ENCODE results near the gene VAMP5.

The VAMP5 gene

GRCh38 chr2:85631316-85631715 lies 47.1 kb downstream of the VAMP5 start:
- DNase-seq (ENCODE audit: low read depth in 2 of 2): no peak

DNA sequence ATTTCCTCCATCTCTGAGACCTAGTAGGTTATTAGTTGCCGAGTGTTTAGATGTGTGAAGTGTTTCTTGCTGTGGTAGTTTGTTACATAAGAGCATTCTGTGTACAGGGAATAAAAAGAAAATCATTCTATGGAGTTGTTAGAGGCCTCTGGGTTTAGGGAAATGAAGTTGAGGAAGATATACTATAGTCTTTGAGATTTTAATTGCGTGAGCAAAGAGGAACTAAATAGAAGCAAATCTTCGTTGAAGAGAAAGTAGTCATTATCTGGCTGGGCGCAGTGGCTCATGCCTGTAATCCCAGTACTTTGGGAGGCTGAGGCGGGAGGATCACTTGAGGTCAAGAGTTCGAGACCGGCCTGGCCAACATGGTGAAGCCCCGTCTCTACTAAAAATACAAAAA lies 50.8 kb downstream of the VAMP5 start:
- DNase-seq (ENCODE audit: low read depth in 2 of 2): no peak

DNA sequence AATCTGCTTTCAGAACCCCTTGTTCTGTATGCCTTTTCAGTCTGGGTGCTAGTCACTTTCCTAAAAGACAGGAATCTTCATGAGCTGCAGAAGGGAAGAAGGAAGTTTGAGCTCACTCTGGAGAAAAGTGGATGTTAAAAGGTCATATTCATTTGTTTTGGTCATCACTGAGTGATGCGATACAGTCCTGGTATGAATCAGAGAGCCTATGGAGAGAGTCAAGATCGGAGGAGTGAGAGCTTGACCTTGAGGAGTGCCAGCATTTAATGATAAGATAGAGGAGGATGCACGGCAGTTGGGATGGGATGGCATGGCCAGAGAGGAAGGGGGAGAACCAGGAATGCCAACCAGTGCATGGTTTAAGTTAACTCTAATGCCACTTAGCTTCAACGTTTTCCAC lies 51.4 kb downstream of the VAMP5 start:
- DNase-seq (ENCODE audit: low read depth in 2 of 2): no peak

GRCh38 chr2:85642725-85643124 lies 58.5 kb downstream of the VAMP5 start:
- DNase-seq (ENCODE audit: low read depth in 2 of 2): no peak
